ENCODE results near the gene XPA. TPM values are rescaled to one million over a fixed set of nuclear protein-coding genes. Genes with fewer than 3 reads are reported as not detected.

The XPA gene
- total RNA-seq, 2 experiments from 2014 or later, result 12.1 to 12.4 TPM

DNA sequence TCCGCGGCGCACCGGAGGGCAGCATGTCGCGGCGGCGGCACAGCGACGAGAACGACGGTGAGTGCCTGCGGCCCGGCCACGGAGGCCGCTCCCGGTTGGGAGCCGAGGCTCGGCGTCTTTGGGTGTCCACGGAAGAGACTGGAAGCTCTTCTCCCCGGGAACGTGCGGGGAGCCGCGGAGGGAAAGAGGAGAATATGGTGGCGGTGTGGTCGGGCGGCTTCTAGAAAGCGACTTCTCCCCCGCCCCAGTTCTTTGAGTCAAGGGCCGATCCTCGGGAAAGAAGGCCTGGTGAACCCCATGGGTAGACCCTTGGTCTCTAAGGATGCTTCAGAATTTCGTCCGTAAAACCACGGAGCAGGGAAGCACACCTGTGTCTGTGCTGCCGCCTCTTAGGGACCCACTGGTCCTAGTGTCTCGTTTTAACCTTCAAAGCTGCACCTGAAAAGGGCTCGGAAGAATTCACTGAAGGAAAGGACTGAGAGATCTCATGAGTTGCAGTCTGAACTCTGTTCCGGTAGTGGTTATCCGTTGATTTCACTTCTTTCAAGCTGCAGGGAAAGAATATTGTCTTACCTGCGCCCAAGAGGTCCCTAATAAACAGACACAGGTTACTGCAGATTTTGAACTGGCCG lies 63.2 kb downstream of the XPA start:
- Mint-ChIP-seq H3K36me3 (ENCODE audit: low read depth) (peaks cover 19% of the 10 kb centered on the region), H3K9me3 (no peaks in the 10 kb centered on the region), H3K4me3 (peak overlapping the region; percentile 86), H3K27me3 (no peaks in the 10 kb centered on the region), H3K27ac (peak overlapping the region; percentile 97), H3K4me1 (peaks cover 55% of the 10 kb centered on the region)
- POLR2A ChIA-PET, result interaction anchor here (0.6 to 5.0 kb wide), 26 partner anchors 10 to 1184 kb away, joined by 3 to 45 read pairs (median 7); partner anchors contain the start of genes ANP32B, HABP4, TBC1D2 and TDRD7
- CTCF ChIA-PET, result interaction anchor here (0.9 to 3.9 kb wide), 13 partner anchors 9 to 780 kb away, joined by 3 to 33 read pairs (median 5); partner anchors contain the start of genes TDRD7 and ZNF782
- no peak for DNase-seq

DNA sequence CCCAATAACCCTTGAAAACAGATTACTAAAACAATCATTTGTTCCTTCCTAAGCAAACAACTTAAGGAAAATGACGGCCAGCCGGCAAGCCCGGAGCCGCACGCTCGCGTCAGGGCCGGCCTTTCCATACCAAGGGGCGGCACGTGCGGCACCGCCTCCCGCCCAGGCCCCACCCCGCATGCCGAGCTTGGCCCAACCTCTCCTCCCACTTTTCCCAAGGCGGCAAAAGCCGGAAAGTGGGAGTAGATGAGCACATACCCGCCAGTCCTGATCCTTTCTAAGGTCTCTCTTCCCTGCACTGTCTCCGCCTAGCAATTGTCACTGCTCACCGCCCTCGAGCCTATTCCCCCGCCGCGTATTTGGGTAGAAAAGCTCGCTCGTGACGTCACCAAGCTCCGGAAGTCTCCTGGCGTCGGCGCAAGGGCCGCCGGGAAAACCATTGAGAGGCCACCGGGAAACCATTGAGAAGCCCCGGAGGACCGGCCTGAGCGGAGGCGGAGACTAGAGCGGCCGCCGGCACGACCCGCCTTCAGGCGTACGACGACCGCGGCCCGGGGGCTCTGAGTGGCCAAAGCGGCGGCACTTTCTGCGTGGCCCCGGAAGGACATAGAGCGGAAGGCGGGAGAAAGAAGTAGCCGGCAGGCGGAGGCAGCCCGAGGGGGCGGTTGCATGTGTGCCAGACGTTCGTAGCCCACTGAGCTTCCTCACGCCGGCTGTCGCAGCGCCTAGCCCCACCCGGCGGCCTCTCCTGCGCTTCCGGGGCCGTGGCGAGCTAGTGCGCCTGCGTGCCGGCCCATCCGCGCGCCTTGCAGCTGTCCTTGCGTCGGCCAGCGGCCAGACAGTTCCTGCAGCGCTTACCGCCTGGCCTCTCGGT lies 63.9 kb downstream of the XPA start, which contains the start of the genes NCBP1 and TSTD2:
NCBP1 (plus strand) TSS at position 837 of the 874 bp plus-strand sequence. CDS start 61 bp downstream, outside the sequence.
TSTD2 (minus strand) TSS at position 384 of the 874 bp plus-strand sequence. CDS start 5,806 bp downstream, outside the sequence.
- DNase-seq, result peak; percentile 97
- peak within 1 kb of the TSS; percentile 97 for H3K27ac Mint-ChIP-seq
- H3K9me3 Mint-ChIP-seq, result no peaks in the 10 kb centered on the region
- H3K4me1 Mint-ChIP-seq, result peaks cover 49% of the 10 kb centered on the region
- no peaks in the 10 kb centered on the region for H3K27me3 Mint-ChIP-seq
- H3K4me3 Mint-ChIP-seq, result peak within 1 kb of the TSS; percentile 86
- POLR2A ChIA-PET, result interaction anchor here (0.5 to 5.0 kb wide), 34 partner anchors 9 to 1425 kb away, joined by 3 to 45 read pairs (median 6); partner anchors contain the start of genes ANP32B, HABP4, TBC1D2 and TDRD7
- peaks cover 17% of the 10 kb centered on the region for H3K36me3 Mint-ChIP-seq (ENCODE audit: low read depth)
- CTCF ChIA-PET, result interaction anchor here (0.6 to 3.9 kb wide), 17 partner anchors 9 to 779 kb away, joined by 3 to 33 read pairs (median 3); partner anchors contain the start of genes TDRD7 and ZNF782

DNA sequence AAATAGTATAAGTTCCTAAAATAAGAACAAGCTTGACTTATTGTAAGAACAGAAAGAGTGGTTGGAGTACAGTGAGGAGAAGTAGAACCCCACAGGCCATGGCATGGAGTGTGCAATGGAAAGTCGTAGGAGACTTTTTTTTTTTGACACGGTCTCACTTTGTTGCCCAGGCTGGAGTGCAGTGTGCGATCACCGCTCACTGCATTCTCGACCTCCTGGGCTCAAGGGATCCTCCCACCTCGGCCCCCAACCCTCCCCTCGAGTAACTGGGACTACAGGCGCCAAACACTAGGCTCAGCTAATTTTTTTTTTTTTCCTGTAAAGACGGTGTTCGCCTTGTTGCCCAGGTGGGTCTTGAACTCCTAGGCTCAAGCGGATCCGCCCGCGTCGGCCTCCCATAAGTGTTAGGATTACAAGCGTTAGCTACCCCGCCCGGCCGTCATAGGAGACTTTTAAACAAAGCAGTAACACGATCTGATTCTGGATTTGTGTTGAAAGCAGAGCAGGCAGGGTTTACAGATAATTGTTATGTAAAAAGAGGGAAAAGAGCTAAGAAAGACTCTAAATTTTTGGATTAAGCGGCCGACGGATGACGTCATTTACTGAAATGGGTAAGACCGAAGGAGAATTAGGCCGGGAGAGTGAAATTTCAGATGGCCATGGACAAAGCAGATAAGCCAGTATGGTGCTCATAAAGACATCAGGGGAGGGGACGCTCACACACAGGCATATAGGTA lies 64.7 kb downstream of the XPA start:
- DNase-seq, result no peak
- Mint-ChIP-seq H3K4me3 (peak overlapping the region; percentile 86), H3K27ac (peak overlapping the region; percentile 97), H3K9me3 (no peaks in the 10 kb centered on the region), H3K36me3 (ENCODE audit: low read depth) (peaks cover 14% of the 10 kb centered on the region), H3K4me1 (peaks cover 43% of the 10 kb centered on the region), H3K27me3 (no peaks in the 10 kb centered on the region)
- ChIA-PET CTCF (interaction anchor here (0.7 to 3.9 kb wide), 11 partner anchors 8 to 778 kb away, joined by 3 to 33 read pairs (median 5); partner anchors contain the start of genes TDRD7 and ZNF782), POLR2A (interaction anchor here (0.5 to 5.0 kb wide), 23 partner anchors 9 to 1425 kb away, joined by 3 to 45 read pairs (median 7); partner anchors contain the start of genes ANP32B, HABP4, TBC1D2 and TDRD7)

DNA sequence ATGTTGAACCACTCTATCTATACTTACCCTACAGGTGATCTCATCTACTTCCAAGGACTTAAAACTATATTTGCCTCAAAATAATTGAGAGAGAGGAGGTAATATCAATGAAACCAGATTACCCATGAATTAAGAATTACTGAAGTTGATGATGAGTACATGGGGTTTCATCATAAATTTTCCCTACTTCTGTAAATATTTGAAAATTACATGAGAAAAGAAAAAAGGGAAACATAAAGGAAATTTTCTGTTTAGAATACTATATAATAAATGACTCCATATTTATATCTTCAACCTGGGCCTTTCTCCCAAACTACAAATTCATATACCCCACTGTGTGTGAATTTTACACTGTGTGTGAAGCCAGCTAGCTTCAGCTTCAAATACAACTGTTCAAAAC lies 66.5 kb downstream of the XPA start:
- POLR2A ChIA-PET, result no interaction called here
- Mint-ChIP-seq H3K27ac (no peak overlapping the region), H3K27me3 (no peaks in the 10 kb centered on the region), H3K36me3 (ENCODE audit: low read depth) (peaks cover 9% of the 10 kb centered on the region), H3K9me3 (no peaks in the 10 kb centered on the region), H3K4me1 (peaks cover 31% of the 10 kb centered on the region), H3K4me3 (no peak overlapping the region)
- CTCF ChIA-PET, result interaction anchor here (3.6 to 3.9 kb wide), 2 partner anchors 15 to 16 kb away, joined by 16 to 33 read pairs; no protein-coding TSS in a partner anchor
- no peak for DNase-seq

DNA sequence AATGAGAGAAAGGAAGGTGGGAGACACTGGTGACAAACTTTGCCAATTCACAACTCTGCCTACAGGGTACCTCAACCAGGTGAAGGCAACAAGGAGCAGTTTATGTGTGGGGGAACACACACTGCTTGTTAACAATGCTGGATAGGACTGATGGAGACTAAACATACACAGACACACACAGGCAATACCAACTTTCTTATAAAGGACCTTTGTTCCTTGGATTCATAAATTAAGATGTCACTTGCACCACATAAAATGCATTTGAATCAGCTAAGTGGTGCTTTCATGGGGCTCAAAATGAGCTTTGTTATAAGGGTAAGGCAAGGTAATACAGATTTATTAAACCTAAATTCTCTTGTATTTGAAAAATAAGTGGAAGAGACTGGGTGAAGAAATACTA lies 68.0 kb downstream of the XPA start:
- peaks cover 7% of the 10 kb centered on the region for H3K36me3 Mint-ChIP-seq (ENCODE audit: low read depth)
- peaks cover 19% of the 10 kb centered on the region for H3K4me1 Mint-ChIP-seq
- DNase-seq, result no peak
- CTCF ChIA-PET, result interaction anchor here (1.0 to 3.6 kb wide), 3 partner anchors 13 to 217 kb away, joined by 3 to 16 read pairs (median 4); partner anchors contain the start of gene TDRD7
- H3K27ac Mint-ChIP-seq, result no peak overlapping the region
- no peak overlapping the region for H3K4me3 Mint-ChIP-seq
- H3K27me3 Mint-ChIP-seq, result no peaks in the 10 kb centered on the region
- no peaks in the 10 kb centered on the region for H3K9me3 Mint-ChIP-seq
- POLR2A ChIA-PET, result no interaction called here

DNA sequence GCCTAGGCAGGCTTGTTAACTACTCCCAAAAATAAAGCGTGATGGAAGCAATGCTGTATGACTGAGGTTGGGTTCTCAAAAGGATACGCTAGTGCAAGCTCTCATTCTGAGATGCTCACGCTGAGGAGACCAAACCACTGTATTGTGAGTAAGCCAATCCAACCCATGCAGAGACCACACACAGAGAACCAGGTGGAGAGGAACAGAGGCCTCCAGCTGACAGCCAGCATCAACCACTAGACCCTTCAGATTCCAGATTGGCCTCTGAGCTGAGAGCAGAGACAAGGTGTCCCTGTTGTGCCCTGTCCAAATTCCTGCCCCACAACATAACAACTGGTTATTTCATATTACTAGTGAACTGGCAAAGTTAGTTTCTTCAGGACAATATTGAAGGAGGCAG lies 68.5 kb downstream of the XPA start:
- Mint-ChIP-seq H3K36me3 (ENCODE audit: low read depth) (peaks cover 7% of the 10 kb centered on the region), H3K4me3 (no peak overlapping the region), H3K9me3 (no peaks in the 10 kb centered on the region), H3K4me1 (peaks cover 19% of the 10 kb centered on the region), H3K27me3 (no peaks in the 10 kb centered on the region), H3K27ac (no peak overlapping the region)
- ChIA-PET CTCF (interaction anchor here (1.0 to 3.6 kb wide), 3 partner anchors 13 to 216 kb away, joined by 3 to 16 read pairs (median 4); partner anchors contain the start of gene TDRD7), POLR2A (no interaction called here)
- no peak for DNase-seq

DNA sequence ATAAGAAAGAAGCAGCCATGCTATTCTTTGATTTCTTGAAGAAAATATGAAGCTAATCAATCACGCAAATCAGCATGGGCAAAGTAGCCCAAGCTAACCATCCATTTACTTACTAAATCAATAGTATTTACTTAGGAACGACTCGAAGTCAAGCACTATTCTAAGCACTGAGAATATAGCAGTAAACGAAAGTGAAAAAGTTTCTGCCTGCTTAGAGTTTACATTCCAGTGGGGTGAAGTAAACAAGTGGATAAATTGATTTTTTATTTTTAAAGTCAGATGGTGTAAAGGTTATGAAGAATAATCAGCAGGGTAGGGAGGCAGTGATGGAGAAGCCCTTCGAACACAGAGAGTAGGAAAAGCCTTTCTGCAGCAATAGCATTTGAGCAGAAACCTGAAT lies 69.5 kb downstream of the XPA start:
- H3K27me3 Mint-ChIP-seq, result no peaks in the 10 kb centered on the region
- ChIA-PET POLR2A (no interaction called here), CTCF (interaction anchor here (3.6 kb wide), 1 partner anchor 12 kb away, joined by 16 read pairs; no protein-coding TSS in a partner anchor)
- peaks cover 9% of the 10 kb centered on the region for H3K36me3 Mint-ChIP-seq (ENCODE audit: low read depth)
- no peak overlapping the region for H3K27ac Mint-ChIP-seq
- peaks cover 18% of the 10 kb centered on the region for H3K4me1 Mint-ChIP-seq
- no peak overlapping the region for H3K4me3 Mint-ChIP-seq
- no peaks in the 10 kb centered on the region for H3K9me3 Mint-ChIP-seq
- DNase-seq, result no peak

DNA sequence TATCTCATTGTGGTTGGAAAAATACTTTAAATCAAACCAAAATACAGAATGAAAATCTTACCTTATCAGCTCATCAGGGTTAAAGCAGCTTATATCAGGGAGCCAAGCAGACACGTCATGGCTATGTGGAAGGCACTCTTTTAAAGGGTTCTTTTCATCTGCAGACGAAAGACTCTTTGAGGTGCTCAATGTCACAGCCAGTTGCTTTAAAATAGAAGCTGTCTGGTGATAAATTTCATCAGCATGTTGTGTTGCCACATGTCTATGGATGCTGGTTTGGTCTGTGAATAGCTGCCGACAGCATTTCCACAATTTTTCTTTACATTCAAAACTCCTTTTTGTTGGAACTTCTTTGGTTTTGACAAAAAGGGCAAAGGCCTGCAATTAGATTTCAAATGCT lies 71.5 kb downstream of the XPA start:
- H3K4me1 Mint-ChIP-seq, result peaks cover 5% of the 10 kb centered on the region
- no peak overlapping the region for H3K4me3 Mint-ChIP-seq

More for the DNA sequence above, 71.5 kb downstream of the XPA start:
- no peak for DNase-seq
- H3K27ac Mint-ChIP-seq, result no peak overlapping the region
- CTCF ChIA-PET, result interaction anchor here (1.0 to 1.4 kb wide), 2 partner anchors 10 to 157 kb away, joined by 3 read pairs; no protein-coding TSS in a partner anchor
- no peaks in the 10 kb centered on the region for H3K27me3 Mint-ChIP-seq
- H3K36me3 Mint-ChIP-seq (ENCODE audit: low read depth), result peaks cover 21% of the 10 kb centered on the region
- POLR2A ChIA-PET, result no interaction called here
- no peaks in the 10 kb centered on the region for H3K9me3 Mint-ChIP-seq

Other genes with a start within 250 kb of the XPA start
- gene TMOD1, start 195.7 kb downstream of the XPA start, total RNA-seq, result 1 to 10 TPM; 1.5 to 1.8 TPM
- 10 to 100 TPM; 10.5 to 12.2 TPM for gene TSTD2, start 64.0 kb downstream of the XPA start, total RNA-seq
- 10 to 100 TPM; 34.5 to 36.5 TPM for gene NCBP1, start 63.5 kb downstream of the XPA start, total RNA-seq
- not detected for gene FOXE1, start 155.9 kb upstream of the XPA start, total RNA-seq
- 10 to 100 TPM; 25.4 to 27.4 TPM for gene TRMO, start 225.2 kb upstream of the XPA start, total RNA-seq
- under 1 TPM; 0.53 to 0.83 TPM for gene HEMGN, start 240.8 kb upstream of the XPA start, total RNA-seq

Data from activated CD4-positive, alpha-beta memory T cell treated with anti-CD3 and anti-CD28 coated beads, Interleukin-2, amount 10 ng/mL, durations not matched to agents 7 days and 5 days (primary cell).